IPS-20b (cell line): ENCODE results near the gene DAGLB.

Experiments used
- H3K27ac ChIP-seq: one replicate; pipeline ENCODE4 v1.5.1; 2013; ENCODE audit warnings: low read length
- H3K27me3 ChIP-seq: 2 replicates; pipeline ENCODE4 v1.6.1; 2013; ENCODE audit warnings: mild to moderate bottlenecking, low read length, inconsistent platforms; ENCODE audit not compliant: insufficient read depth
- H3K36me3 ChIP-seq: 2 replicates; pipeline ENCODE4 v1.6.1; 2013; ENCODE audit warnings: low read depth, mild to moderate bottlenecking, inconsistent platforms, low read length, moderate library complexity; ENCODE audit not compliant: insufficient read depth
- H3K4me1 ChIP-seq: 2 replicates; pipeline ENCODE4 v1.6.1; 2013; ENCODE audit warnings: mild to moderate bottlenecking, control low read depth, inconsistent platforms, low read length, moderate library complexity; ENCODE audit not compliant: insufficient read depth
- H3K4me3 ChIP-seq: 2 replicates; pipeline ENCODE4 v1.5.1; 2013; ENCODE audit warnings: mild to moderate bottlenecking, low read length, inconsistent platforms
- H3K9ac ChIP-seq: 2 replicates; pipeline ENCODE4 v1.6.1; 2013; ENCODE audit warnings: low read depth, mild to moderate bottlenecking, inconsistent platforms, low read length, moderate library complexity
- H3K9me3 ChIP-seq: 2 replicates; pipeline ENCODE4 v1.6.1; 2013; ENCODE audit warnings: mild to moderate bottlenecking, low read depth, low read length, inconsistent platforms; ENCODE audit not compliant: insufficient read depth

The DAGLB gene

GRCh38 chr7:6442114-6442513, 5.6 kb downstream of the DAGLB start:
- Histone ChIP-seq H3K9me3 (no peaks in the 10 kb centered on the region), H3K27ac (no peak overlapping the region), H3K4me1 (no peaks in the 10 kb centered on the region; the same call in none of the 2 replicates), H3K4me3 (no peak overlapping the region), H3K9ac (no peak overlapping the region), H3K27me3 (no peaks in the 10 kb centered on the region), H3K36me3 (peaks cover 43% of the 10 kb centered on the region)

GRCh38 chr7:6440381-6440780, 7.4 kb downstream of the DAGLB start:
- peaks cover 43% of the 10 kb centered on the region for H3K36me3 ChIP-seq
- no peak overlapping the region for H3K4me3 ChIP-seq
- H3K4me1 ChIP-seq = no peaks in the 10 kb centered on the region; the same call in 1 of the 2 replicates
- no peak overlapping the region for H3K9ac ChIP-seq
- H3K27me3 ChIP-seq = no peaks in the 10 kb centered on the region
- H3K9me3 ChIP-seq = no peaks in the 10 kb centered on the region
- H3K27ac ChIP-seq = no peak overlapping the region

DNA sequence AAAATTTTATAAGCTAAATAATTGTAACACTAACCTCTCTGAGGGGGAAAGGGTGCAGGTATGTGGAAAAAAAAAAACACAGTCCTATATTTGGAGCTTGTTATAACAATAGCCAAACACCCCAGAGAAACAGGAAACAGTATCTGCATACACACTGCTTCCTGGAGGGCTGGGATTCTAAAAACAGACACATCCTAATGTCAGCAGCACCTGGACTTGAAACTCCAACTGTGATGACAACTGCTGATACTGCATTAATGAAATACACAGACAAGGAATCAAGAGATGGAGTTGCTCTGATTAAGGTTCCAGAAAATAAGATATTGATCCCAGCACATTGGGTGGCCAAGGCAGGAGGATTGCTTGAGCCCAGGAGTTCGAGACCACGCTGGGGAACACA, 9.3 kb downstream of the DAGLB start:
- no peak overlapping the region for H3K4me3 ChIP-seq
- H3K27me3 ChIP-seq = no peaks in the 10 kb centered on the region
- no peaks in the 10 kb centered on the region for H3K9me3 ChIP-seq
- no peak overlapping the region for H3K9ac ChIP-seq
- H3K4me1 ChIP-seq = no peaks in the 10 kb centered on the region; the same call in 1 of the 2 replicates
- no peak overlapping the region for H3K27ac ChIP-seq
- H3K36me3 ChIP-seq = peaks cover 43% of the 10 kb centered on the region

- H3K9me3 ChIP-seq = no peaks in the 10 kb centered on the region
- no peak overlapping the region for H3K9ac ChIP-seq
- H3K27ac ChIP-seq = no peak overlapping the region
- H3K4me3 ChIP-seq = no peak overlapping the region
- no peaks in the 10 kb centered on the region for H3K27me3 ChIP-seq
- H3K4me1 ChIP-seq = no peaks in the 10 kb centered on the region; the same call in 1 of the 2 replicates
- peaks cover 43% of the 10 kb centered on the region for H3K36me3 ChIP-seq
Measured at GRCh38 chr7:6437251-6437650, 10.5 kb downstream of the DAGLB start.

DNA sequence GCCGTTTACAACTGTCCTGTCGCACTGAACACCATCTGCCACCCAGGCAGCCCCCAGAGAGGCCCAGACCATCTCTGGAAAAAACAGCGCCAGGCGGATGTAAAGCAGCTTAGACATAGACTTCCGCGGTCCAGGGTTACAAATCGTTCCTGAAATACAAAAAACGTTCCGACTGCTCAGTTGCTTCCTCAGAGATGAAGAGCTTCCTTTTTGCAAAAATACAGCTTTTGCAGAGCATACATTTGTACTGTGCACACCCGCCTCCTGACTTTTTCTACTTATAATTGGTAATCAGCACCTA, 11.4 kb downstream of the DAGLB start:
- H3K27me3 ChIP-seq = no peaks in the 10 kb centered on the region
- H3K27ac ChIP-seq = no peak overlapping the region
- no peaks in the 10 kb centered on the region; the same call in 1 of the 2 replicates for H3K4me1 ChIP-seq
- no peak overlapping the region for H3K9ac ChIP-seq
- H3K36me3 ChIP-seq = peaks cover 43% of the 10 kb centered on the region
- H3K9me3 ChIP-seq = no peaks in the 10 kb centered on the region
- H3K4me3 ChIP-seq = no peak overlapping the region

DNA sequence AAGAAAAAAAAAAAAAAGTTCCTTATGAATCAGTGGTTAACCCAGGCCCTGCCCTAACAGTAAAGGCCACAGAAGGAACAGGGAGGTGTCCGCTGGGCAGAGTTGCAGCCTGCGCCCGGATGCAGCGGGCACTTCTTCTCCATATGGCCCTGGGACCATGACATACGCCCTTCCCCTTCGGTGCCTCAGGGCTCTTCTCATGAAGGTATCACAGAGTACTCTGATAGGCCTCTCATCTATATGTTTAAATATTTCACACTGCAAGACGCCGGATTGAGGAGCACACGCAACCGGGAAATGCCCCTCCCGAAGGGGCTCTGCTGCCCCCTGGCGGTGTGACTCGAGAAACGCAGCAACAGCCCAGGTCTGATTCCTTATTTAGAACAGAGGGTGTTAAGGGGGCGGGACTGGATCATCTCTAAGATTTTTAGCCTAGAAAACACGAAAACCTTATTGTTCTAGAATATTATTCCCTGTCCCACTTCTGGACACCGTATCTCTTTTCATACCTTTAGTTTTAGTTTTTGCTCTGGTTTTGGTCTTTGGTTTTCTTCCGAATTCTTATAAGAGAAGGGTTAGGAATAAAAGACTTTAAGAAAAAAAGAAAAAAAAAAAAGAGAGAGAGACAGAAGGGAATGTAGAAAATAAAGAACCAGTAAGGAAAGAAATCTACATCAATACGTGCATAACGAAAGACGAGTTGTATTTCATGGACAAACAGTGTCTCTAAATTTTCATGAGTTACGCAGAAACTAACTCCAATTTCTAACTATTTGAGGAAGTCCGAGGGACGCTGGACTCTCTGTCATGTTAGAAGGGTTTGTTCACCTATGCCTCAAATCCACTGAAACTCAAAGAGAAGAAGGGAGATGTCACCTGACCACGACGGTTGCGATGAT, 12.0 kb downstream of the DAGLB start:
- no peaks in the 10 kb centered on the region; the same call in 1 of the 2 replicates for H3K4me1 ChIP-seq
- H3K9me3 ChIP-seq = no peaks in the 10 kb centered on the region
- no peak overlapping the region for H3K9ac ChIP-seq
- peaks cover 48% of the 10 kb centered on the region for H3K36me3 ChIP-seq
- H3K4me3 ChIP-seq = no peak overlapping the region
- H3K27me3 ChIP-seq = no peaks in the 10 kb centered on the region
- no peak overlapping the region for H3K27ac ChIP-seq

- peaks cover 54% of the 10 kb centered on the region for H3K36me3 ChIP-seq
- H3K4me3 ChIP-seq = no peak overlapping the region
- H3K27ac ChIP-seq = no peak overlapping the region
- no peaks in the 10 kb centered on the region for H3K27me3 ChIP-seq
- no peaks in the 10 kb centered on the region for H3K9me3 ChIP-seq
- H3K4me1 ChIP-seq = no peaks in the 10 kb centered on the region
- no peak overlapping the region for H3K9ac ChIP-seq
Measured at GRCh38 chr7:6433784-6434615, 13.8 kb downstream of the DAGLB start.

- Histone ChIP-seq H3K27ac (no peak overlapping the region), H3K27me3 (no peaks in the 10 kb centered on the region), H3K36me3 (peaks cover 64% of the 10 kb centered on the region), H3K9ac (no peak overlapping the region), H3K4me1 (no peaks in the 10 kb centered on the region), H3K4me3 (no peak overlapping the region), H3K9me3 (no peaks in the 10 kb centered on the region)
Measured at GRCh38 chr7:6432781-6433180, 15.0 kb downstream of the DAGLB start.

- peaks cover 75% of the 10 kb centered on the region for H3K36me3 ChIP-seq
- H3K27ac ChIP-seq = no peak overlapping the region
- H3K9me3 ChIP-seq = no peaks in the 10 kb centered on the region
- H3K27me3 ChIP-seq = no peaks in the 10 kb centered on the region
- H3K9ac ChIP-seq = no peak overlapping the region
- H3K4me3 ChIP-seq = no peak overlapping the region
- no peaks in the 10 kb centered on the region for H3K4me1 ChIP-seq
Measured at GRCh38 chr7:6430974-6431373, 16.8 kb downstream of the DAGLB start.

DNA sequence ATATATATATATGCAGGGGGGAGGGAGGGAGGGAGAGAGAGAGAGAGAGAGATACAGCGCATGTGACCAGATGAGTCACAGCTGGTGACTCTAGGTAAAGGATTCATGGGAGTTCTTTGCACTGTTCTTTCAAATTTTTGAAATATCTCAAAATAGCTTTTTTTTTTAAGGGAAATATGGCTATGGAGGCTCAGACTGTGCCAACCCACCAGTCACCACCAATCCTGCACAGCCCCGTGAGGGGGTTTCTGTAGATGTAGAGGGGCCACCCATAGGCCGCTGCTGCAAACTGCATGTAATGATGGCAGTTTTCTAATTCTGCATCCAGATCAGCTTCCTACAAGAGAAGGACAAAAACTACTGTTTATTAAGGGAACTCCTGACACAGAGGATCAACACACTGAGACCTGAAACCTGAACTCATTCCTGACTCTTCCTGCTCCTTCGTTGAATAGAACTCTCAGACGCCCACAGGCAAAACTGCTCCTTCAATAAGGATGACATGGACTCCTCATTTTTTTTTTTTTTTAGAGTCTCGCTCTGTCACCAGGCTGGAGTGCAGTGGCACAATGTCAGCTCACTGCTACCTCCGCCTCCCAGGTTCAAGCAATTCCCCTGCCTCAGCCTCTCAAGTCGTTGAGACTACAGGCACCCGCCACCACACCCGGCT, 17.3 kb downstream of the DAGLB start:
- Histone ChIP-seq H3K9me3 (no peaks in the 10 kb centered on the region), H3K4me3 (no peak overlapping the region), H3K4me1 (no peaks in the 10 kb centered on the region), H3K36me3 (peaks cover 78% of the 10 kb centered on the region), H3K9ac (no peak overlapping the region), H3K27me3 (no peaks in the 10 kb centered on the region), H3K27ac (no peak overlapping the region)

- Histone ChIP-seq H3K9ac (no peak overlapping the region), H3K4me1 (no peaks in the 10 kb centered on the region), H3K27ac (no peak overlapping the region), H3K36me3 (peaks cover 78% of the 10 kb centered on the region), H3K9me3 (peaks cover 18% of the 10 kb centered on the region), H3K27me3 (no peaks in the 10 kb centered on the region), H3K4me3 (no peak overlapping the region)
Measured at GRCh38 chr7:6425948-6426347, 21.8 kb downstream of the DAGLB start.
